Measurements from ENCODE around the gene CDC37L1.

The CDC37L1 gene

DNA sequence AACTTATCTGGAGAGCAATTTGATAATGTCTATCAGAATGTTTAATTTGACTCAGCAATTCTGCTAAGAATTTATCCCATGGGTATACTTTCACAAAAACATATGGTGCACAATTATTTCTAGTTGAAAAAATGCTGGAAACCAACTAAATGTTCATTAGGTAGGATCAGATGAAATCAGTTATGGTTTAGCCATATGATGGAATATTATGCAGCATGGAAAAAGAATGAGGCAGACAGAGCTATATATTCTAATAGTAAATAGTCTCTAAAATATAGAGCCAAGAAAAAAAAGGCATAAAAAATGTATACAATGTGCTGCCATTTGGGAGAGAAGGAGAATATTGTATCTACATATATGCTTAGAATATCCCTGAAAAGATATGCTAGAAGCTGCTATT lies 9.5 kb upstream of the CDC37L1 start:
- DNase-seq = no peak

DNA sequence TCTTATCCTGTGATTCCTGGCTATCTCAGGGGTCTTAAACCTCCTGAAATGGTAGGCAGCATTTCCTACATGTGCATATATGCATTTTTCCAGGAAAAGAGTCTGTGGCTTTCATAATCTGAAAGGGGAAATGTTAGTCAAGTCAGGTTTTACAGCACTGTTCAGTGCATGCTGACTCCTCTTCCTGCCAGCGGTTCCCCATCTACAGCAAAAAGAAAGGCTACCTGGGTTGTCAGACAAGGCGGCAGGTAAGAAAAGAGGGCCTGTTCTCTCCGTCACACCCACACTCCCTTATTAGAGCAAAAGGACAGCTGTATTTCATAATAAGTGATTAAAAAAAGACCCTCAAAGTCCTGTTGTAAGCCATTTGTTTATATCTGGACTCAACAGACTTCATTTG lies 8.8 kb upstream of the CDC37L1 start:
- no peak for DNase-seq

DNA sequence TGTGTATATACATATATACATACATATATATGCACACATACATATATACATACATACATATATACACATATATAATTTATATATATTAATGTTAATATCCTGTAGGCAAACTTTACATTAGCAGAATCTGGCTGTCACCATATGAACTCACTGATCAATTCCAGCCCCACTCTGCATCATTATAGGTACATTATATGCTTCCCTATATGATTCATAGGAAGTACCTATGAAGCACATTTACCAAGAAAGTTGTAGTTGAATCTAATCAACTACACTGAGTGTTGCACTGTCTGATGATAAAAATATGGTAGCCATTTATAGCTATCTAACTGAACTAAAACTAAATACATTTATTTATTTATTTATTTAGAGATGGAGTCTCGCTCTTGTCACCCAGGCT lies 7.6 kb upstream of the CDC37L1 start:
- DNase-seq = no peak

DNA sequence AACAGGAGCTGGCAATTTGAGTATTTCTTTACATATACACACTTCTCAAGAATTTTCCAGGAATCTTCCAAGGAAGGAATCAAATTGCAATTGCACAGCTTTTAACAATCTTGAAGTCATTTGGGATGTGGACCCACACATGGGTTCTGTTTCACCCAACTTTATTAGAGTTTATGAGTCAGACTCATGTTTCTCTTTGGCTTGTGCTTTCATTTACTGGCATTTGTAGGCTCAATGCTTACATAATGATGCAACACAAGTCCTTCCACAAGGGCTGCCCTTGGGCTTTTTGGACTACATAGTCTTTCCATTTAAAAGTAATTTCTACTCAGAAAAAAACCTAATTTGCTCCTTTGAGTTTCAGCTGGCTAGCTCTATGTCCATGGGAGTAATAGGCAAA lies 4.6 kb upstream of the CDC37L1 start:
- DNase-seq = peak; percentile 10

DNA sequence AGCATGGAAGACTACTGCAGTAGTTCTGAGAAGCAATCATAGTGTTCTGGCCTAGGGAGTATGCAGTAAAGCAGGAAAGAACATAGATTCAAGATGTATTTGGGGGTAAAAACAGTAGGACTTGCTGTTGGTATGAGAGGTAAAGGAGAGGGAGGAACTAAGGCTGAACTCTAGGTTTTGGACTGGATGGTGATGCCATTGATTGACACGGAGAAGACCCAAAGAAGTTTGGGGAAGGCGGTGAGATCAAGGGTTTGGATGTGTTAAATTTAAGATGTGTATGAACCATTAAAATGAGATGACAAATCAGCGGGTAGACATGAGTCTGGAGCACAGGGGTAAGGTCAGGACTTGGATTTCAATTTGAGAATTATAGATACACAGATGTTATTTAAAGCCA lies 2.0 kb upstream of the CDC37L1 start:
- DNase-seq = no peak

DNA sequence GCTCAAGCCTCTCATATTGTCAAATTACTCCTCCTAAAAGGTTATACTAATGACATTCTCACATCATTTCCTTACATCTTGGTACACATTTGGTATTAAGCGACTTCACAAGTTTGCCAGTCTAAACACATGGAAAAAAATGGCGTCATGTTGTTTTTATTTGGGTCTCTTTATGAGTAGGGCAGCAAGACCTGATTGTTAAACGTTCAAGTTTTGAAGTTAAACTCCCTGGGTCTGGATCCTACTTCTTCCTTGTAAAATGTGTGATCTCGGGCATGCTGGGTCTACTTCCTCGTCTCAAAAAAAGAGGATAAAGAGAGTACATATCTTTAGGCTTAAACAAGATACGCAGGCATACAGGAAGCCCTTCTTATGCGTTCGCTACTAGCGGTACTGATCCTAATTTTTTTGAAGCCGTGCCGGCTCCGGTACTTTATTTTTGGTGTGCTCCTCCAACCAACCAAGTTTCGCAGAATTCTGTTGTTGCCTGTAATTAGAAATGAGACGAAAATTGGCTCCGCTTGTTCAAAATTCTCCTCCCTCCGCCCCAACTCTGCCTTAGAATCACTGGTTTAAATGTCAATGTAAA lies 596 bp upstream of the CDC37L1 start:
- peak; percentile 60 for DNase-seq

DNA sequence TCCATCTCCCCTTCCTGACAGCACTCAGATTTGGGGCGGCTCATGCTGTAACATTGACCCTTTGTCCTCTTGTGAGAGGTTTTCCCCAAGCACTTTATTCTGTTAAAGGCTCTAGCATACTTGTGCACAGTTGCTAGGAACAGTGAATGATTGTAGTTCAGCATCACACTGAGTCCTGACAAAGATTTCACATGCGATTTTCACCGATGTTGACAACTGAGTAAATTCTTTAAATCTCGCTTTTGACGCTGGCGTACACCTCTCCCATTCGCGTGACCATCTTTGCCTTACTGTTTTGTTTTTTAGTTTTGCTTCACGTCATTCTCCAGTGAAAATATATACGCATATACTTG lies 780 bp downstream of the CDC37L1 start:
- DNase-seq = peak; percentile 12

DNA sequence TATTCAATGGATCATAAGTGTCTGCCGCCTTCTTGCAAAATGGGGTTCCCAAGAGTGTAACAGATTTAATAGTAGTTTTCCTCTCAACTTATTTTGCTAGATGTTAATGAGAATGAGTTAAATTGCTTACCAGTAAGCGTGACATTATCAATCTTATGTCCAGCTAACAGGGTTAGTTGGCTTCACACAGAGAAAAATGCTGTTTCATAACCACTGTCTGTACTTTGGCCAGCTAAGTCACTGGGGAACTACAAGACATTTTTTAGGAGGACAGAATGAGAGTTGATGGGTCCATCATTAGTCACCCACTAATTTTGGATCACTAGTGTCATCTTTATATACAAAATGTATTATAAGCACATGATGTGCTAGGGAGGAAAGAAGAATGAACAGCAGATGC lies 1.4 kb downstream of the CDC37L1 start:
- no peak for DNase-seq

DNA sequence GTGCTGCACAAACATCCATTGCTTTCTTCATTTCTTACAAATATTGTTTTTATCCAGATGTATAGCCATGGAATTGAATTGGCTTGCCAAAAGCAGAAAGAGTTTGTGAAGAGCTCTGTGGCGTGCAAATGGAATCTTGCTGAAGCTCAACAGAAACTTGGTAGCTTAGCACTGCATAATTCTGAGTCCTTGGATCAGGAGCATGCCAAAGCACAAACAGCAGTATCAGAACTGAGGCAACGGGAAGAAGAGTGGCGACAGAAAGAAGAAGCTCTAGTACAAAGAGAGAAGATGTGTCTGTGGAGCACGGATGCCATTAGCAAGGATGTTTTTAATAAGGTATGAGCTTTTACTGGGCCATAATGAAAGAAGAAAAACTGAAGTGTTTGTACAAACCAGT lies 5.5 kb downstream of the CDC37L1 start:
- DNase-seq = no peak

DNA sequence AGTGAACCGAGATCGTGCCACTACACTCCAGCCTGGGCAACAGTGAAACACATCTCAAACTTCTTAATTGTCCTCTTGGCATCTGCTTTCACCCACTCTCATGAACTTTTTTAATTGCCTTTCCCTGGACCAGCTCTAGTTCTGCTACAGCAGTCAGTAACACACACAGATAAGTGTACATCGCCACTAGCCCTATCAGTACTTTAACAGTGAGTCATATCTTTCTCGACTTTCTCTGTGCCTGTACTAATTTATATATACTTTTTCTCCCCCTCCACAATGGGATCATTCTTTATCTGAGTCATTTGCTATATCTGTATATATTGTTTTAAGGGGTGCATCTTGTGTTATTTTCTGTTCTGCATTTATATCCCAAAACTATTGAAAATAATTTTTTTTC lies 6.7 kb downstream of the CDC37L1 start:
- no peak for DNase-seq

DNA sequence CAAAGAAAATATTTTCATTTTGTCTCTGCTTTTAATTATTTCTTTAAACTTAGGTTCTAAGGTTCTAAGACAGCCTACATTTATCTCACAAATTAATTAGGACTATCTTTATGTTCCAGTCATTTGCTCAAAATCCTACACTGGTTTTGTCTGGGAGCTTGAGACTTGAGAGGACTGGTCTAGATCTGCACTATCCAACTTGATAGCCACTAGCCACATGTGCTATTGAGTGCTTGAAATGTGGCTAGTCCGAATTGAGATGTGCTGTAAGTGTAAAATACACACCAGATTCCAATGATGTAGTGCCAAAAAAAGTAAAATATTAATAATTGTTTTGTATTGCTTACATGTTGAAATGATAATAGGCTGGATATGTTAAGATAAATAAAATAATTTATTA lies 7.2 kb downstream of the CDC37L1 start:
- DNase-seq = no peak

DNA sequence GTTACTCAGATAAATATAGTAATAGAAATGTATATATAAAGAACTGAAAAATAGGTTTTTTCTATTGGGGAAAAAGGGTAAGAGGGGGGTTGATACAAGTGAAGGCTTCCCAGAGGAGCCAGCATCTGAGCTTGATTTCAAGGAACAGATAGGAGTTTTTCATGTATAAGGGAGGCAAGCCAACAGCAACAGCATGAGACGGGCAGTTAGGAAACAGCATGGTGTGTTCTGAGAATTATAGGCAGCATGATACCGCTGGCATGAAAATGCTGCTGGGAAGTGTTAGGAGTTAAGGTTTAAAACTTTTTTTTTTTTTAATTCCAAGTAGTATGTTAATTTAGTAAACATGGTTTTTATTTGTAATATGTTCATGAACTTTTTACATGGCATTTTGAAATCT lies 9.7 kb downstream of the CDC37L1 start:
- DNase-seq = no peak

DNA sequence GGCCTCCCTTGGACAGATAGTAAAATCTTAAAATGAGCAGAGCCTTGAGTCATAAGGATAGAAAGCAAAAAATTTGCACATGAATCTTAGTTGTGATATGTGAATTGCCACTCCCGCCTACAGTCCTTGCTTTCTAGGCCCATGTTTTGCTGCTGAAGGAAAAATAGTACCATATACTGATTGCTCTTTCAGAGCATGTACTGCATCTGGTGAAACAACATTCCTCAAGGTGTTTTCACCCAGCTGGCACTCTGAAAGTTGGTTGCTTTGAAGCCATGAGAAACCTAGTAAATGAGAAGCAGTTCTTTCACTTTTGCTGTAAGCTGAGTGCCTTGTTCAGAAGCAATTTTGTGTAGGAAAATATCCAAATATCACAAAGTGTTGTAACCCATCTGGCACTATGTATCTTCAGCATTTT lies 10.3 kb downstream of the CDC37L1 start:
- DNase-seq = no peak

DNA sequence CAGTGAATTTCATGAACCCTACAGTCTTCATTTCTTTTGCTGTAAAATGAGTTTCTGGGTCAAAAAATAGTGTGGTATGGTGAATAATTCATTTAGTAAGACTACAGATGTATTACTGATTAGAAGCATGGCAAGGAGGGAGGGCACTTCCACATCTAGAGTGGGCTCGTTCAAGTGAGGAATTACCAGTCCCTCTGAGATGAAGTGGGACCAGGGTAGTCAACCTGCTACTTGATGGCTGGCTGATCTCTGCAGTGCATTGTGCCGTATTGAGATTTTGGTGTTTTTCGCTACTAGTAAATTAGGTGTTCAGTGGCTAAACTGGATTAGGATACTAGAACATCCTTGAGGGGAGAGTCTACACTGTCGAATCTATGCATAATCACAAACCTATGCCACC lies 10.8 kb downstream of the CDC37L1 start:
- DNase-seq = no peak

DNA sequence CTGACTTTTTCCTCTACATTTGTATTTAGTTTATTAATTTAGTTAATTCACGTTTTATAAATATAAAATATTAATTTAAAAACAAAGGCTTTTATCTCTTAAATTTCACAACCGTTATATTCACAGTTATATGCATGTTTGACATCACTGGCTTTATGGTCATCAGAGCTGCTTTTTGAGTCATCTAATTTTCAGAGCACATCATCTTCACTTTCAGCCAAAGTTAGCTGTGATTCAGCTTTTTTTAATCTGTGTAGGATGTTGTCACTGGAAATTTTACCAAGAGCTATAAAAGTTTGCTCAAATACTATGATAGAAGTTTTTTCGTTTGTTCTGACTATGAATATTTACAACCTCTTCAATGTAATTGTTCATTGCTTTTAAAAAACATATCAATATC lies 12.4 kb downstream of the CDC37L1 start:
- DNase-seq = no peak

DNA sequence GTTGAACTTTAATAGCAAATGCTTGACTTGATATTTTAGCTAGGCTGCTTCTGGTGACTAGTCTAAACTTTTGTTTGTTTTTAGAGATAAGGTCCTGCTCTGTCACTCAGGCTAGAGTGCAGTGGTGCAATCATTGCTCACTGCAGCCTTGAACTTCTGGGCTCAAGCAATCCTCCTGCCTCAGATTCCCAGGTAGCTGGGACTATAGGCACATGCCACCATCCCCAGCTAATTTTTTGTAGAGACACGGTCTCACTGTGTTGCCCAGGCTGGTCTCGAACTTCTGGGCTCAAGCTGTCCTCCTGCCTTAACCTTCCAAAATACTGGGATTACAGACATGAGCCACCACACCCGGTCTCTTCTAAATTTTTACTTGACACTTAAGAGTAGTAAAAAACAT lies 20.7 kb downstream of the CDC37L1 start:
- DNase-seq = no peak

DNA sequence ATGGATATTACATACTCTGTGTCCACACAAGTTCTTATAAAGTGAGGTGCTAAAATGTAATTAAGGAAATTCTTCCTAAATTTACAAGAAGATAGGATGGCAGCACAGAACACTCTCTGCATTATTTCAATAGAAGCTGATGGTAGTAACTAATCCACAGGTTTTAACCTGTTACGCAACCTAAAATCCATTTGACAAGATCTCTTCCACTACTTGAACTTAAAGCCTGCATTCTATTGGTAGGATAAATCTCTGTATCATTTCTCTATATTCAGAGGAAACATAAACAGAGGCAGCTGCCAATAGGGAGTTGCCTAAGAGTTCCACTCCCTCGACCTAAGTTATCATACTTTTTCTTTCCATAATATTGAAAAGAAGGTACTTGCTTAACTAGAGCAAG lies 21.6 kb downstream of the CDC37L1 start:
- DNase-seq = no peak

DNA sequence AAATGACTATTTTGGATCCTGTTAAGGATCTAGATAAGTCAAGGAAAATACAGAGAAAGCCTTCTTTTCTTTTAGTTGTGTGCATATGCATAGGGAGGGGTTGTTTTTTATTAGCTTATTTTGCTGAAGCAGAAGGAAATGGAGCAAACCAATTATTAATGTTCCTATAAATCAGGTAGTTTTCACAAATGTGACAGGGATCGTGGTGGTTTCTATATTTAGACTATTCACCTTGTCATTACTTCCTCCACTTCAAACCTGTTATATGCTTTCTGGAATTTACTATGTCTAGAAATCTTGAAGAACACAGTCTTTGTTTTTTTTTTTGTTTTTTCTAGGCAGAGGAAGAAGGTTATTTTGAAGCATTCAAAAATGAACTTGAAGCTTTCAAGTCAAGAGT lies 22.2 kb downstream of the CDC37L1 start:
- no peak for DNase-seq

DNA sequence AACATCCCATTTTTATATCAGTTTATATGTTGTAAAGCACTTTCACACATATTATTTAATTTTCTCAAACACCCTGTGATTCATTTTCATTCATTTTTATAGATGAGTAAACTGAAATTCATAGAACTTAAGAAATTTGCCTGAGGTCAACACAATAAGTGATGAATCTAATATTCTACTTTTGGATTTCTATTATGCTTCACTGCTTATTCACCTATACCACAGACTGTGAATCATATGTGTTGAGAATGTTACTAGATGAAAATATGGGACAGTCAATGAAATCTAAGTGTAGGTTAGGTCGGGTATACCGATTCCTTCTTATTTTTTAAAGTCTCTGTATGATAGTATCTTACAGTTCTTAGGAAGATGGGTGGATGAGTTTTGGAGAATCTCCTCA lies 24.8 kb downstream of the CDC37L1 start:
- DNase-seq = no peak

DNA sequence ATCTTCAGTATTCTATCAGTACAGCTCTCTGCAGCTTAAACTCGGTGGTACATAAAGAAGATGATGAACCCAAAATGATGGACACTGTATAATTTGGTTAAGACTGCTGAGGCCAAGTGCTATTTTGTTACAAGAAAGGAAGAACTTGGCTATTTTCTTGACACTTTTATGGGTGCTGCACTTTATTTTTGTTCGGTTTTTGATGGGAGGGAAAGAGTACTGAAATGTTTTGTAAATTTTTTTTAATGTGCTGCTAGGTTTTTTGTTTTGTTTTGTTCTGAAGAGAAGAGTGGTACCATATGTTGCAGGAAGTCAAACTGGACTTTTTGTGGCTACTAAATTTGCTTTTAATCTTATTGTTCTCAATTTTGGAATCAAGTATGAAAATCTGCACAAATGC lies 26.7 kb downstream of the CDC37L1 start:
- DNase-seq = no peak

DNA sequence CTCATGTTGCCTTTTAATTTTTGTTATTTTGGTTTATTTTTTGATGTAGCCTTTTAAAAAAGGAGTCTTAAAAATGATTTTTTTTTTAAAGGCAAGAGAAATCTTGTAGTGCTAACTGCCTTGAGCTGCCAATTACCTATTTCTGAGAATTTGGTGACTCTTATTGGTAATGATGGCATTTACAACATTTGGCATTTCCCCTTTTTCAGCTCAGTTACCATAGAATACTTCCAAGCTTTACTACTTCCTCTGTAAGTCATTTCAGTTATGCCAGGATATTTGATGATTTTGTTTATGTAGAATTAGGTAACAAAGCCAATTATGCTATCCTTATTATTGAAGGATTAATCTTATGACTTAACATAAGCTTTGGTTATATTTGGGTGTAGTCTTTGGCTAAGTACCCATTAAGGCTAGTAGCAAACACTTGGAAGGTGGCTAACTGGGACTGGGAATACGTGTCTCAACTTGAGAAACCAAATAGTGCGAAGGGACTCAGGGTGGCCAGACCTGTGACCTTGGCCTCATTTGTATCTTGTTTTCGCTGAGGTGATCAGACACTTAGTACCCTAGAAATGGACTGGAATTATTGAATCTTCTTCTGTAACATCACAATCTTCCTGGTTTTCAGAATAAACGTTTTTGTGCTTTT lies 27.7 kb downstream of the CDC37L1 start:
- DNase-seq = no peak

DNA sequence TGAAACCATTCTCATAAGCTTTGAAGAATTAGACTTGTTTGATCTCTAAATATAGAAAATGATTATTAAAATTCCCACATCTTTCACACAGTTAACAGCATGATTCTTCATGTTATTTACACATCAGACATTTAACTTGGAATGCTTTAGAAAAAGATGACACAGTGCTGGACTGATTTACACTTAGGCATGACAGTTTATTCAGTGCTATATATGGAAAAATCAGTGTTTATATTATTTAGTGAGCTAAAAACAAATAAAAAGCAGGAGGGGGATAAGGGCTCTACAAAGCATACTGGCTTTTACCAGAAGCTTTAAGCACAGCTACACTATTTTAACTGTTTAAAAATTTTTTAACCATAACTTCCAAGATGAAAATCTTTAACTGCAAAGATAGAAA lies 30.0 kb downstream of the CDC37L1 start:
- DNase-seq = no peak

DNA sequence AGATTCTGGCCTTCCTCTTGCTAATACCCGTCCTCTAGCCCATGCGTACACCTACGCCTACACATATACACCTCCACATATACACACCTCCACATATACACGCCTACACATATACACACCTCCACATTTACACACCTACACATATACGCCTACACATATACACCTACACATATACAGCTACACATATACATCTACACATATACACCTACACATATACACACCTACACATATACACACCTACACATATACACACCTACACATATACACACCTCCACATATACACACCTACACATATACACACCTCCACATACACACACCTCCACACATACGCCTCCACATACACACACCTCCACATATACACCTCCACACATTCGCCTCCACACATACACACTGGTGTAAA lies 34.5 kb downstream of the CDC37L1 start:
- no peak for DNase-seq

DNA sequence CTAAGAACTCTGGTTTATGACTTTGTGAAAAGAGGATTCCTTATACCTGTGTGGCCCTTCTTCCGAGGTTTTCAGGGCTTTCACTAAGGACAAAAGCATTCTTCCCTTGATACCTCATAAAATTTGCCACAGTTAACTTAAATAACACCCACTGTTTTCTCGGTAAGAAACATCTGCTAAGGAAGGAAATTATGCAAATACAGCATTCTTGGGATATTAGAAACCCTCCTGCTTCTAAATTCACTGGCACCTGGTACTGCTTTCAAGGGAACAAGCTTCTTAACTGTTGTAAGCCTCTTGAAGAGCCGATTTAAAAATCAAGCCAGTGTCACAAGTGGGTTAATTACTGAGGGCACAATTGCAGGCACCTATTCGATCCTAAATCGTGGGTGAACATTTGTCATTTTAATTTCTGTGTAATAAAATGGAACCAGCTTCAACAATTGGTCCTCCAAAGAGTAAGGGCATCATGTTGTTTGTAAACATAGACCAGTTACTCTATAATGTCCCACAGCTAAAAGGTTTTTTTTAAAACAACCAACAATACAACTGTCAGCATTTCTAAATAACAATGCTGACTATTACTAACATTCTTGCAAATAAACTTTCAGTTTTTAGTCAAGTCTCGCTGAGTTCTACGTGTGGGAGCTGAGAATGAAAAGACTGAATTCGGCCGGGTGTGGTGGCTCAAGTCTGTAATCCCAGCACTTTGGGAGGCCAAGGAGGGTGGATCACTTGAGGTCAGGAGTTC lies 35.1 kb downstream of the CDC37L1 start:
- DNase-seq = no peak

DNA sequence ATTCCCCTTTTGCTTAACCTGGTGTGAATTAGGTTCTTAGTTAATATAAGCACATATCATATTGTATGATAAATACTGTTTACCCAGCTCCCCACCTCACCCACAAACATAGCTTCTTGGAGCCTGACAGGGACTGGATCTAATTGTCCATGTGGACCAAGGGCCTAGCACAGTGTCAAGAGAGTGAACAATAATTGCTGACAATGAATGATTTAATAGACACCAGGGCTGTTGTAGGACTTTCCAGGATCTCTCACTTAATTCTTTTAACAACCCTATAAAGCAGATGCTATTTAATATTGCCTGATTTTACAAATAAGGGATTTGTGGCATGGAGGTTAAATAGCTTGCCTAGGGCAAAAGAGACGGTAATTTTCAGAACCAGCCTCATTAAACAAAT lies 36.8 kb downstream of the CDC37L1 start:
- no peak for DNase-seq

Data from kidney glomerular epithelial cell (primary cell).